ENCODE measurements around the gene CPNE2. TPM values are rescaled to one million over a fixed set of nuclear protein-coding genes. Genes with fewer than 3 reads are reported as not detected.

The CPNE2 gene
- total RNA-seq, 8 experiments from 2014 or later = 14.7 to 71.4 (median 19.1) TPM

- Histone ChIP-seq H3K4me1 (replicated peaks in 1 of 2) (peaks cover 7 to 8% of the 10 kb centered on the region in 2 donors), H3K27ac (no peak overlapping the region), H3K4me3 (no peak overlapping the region)
- 17 to 100% (median 81%) methylated on average over 1 to 3 of the region's 3 CpGs; no CpG with 5 or more reads in 1 of the 10 experiments for WGBS, 10 experiments
- in situ Hi-C loops (cut with MboI; ENCODE audit: low pct_unique_long_range_greater_than_20kb in 2 of 9, low sequenced_read_pairs in 9 of 9, unreplicated experiment in 9 of 9) = no loop called here
- no peak for ATAC-seq (replicated peaks in 6 of 8)
Observed at GRCh38 chr16:57191056-57191571, 98.7 kb downstream of the CPNE2 start.

- Histone ChIP-seq H3K4me1 (replicated peaks in 1 of 2) (peaks cover 7 to 8% of the 10 kb centered on the region in 2 donors), H3K4me3 (no peak overlapping the region), H3K27ac (no peak overlapping the region)
- 43 to 100% (median 92%) methylated on average over 2 to 3 of the region's 3 CpGs for WGBS, 10 experiments
- in situ Hi-C loops (cut with MboI; ENCODE audit: low pct_unique_long_range_greater_than_20kb in 2 of 9, low sequenced_read_pairs in 9 of 9, unreplicated experiment in 9 of 9) = no loop called here
- no peak for ATAC-seq (replicated peaks in 6 of 8)
Observed at GRCh38 chr16:57192146-57192545, 99.8 kb downstream of the CPNE2 start.

- no peak overlapping the region for H3K4me3 ChIP-seq
- in situ Hi-C loops (cut with MboI; ENCODE audit: low pct_unique_long_range_greater_than_20kb in 2 of 9, low sequenced_read_pairs in 9 of 9, unreplicated experiment in 9 of 9) = no loop called here
- 29 to 93% (median 73%) methylated on average over 1 to 6 of the region's 7 CpGs; no CpG with 5 or more reads in 2 of the 10 experiments for WGBS, 10 experiments
- H3K27ac ChIP-seq = no peak overlapping the region
- no peak for ATAC-seq (replicated peaks in 6 of 8)
- H3K4me1 ChIP-seq (replicated peaks in 1 of 2) = peaks cover 6 to 8% of the 10 kb centered on the region in 2 donors
Observed at GRCh38 chr16:57192720-57193486, 100.5 kb downstream of the CPNE2 start.

- peak overlapping the region in 1 of 2 donors; percentile 14 for H3K27ac ChIP-seq
Observed at GRCh38 chr16:57194512-57194911, 102.1 kb downstream of the CPNE2 start.

GRCh38 chr16:57196286-57196685, 103.9 kb downstream of the CPNE2 start:
- WGBS, 10 experiments = 5 to 100% (median 72%) methylated on average over 1 to 4 of the region's 4 CpGs; no CpG with 5 or more reads in 2 of the 10 experiments
- in situ Hi-C loops (cut with MboI; ENCODE audit: low pct_unique_long_range_greater_than_20kb in 2 of 9, low sequenced_read_pairs in 9 of 9, unreplicated experiment in 9 of 9) = no loop called here
- no peak for ATAC-seq (replicated peaks in 6 of 8)
- no peak overlapping the region for H3K4me3 ChIP-seq
- no peak overlapping the region for H3K27ac ChIP-seq
- peaks cover 0 to 2% of the 10 kb centered on the region in 2 donors for H3K4me1 ChIP-seq (replicated peaks in 1 of 2)

More at GRCh38 chr16:57194512-57194911, 102.1 kb downstream of the CPNE2 start:
- H3K4me1 ChIP-seq (replicated peaks in 1 of 2) = peaks cover 0 to 2% of the 10 kb centered on the region in 2 donors
- in situ Hi-C loops (cut with MboI; ENCODE audit: low pct_unique_long_range_greater_than_20kb in 2 of 9, low sequenced_read_pairs in 9 of 9, unreplicated experiment in 9 of 9) = no loop called here
- no peak overlapping the region for H3K4me3 ChIP-seq
- peak in 6 of 8 experiments; percentile 31 to 98 (median 82) for ATAC-seq (replicated peaks in 6 of 8)

GRCh38 chr16:57196753-57197152, 104.4 kb downstream of the CPNE2 start:
- in situ Hi-C loops (cut with MboI; ENCODE audit: low pct_unique_long_range_greater_than_20kb in 2 of 9, low sequenced_read_pairs in 9 of 9, unreplicated experiment in 9 of 9) = no loop called here
- WGBS, 10 experiments = 59 to 100% (median 85%) methylated on average over 1 to 3 of the region's 3 CpGs; no CpG with 5 or more reads in 1 of the 10 experiments
- no peak for ATAC-seq (replicated peaks in 6 of 8)
- H3K27ac ChIP-seq = no peak overlapping the region
- H3K4me3 ChIP-seq = no peak overlapping the region
- no peaks in the 10 kb centered on the region for H3K4me1 ChIP-seq (replicated peaks in 1 of 2)

Other genes with a start within 250 kb of the CPNE2 start
- gene SLC12A3, start 227.4 kb upstream of the CPNE2 start, total RNA-seq = under 1 TPM in 5 of 8 experiments, not detected in 3; 0.05 to 0.81 (median 0.35) TPM
- gene HERPUD1, start 160.4 kb upstream of the CPNE2 start, total RNA-seq = 100 to 1,000 TPM in 6 of 8 experiments, 10 to 100 TPM in 2; 53.4 to 218 (median 119) TPM
- gene CETP, start 130.6 kb upstream of the CPNE2 start, total RNA-seq = under 1 TPM; 0.05 to 0.84 (median 0.29) TPM
- 10 to 100 TPM in 3 of 8 experiments, 1 to 10 TPM in 2, under 1 TPM in 3; 0.16 to 38.8 (median 3.4) TPM for gene NLRC5, start 103.0 kb upstream of the CPNE2 start, total RNA-seq
- gene PSME3IP1, start 93.5 kb downstream of the CPNE2 start, total RNA-seq = 100 to 1,000 TPM in 6 of 8 experiments, 10 to 100 TPM in 2; 95.9 to 145 (median 106) TPM
- gene RSPRY1, start 93.7 kb downstream of the CPNE2 start, total RNA-seq = 10 to 100 TPM; 32.1 to 59.4 (median 42.2) TPM
- gene ARL2BP, start 152.7 kb downstream of the CPNE2 start, total RNA-seq = 10 to 100 TPM; 27.6 to 69.4 (median 41.7) TPM
- gene PLLP, start 192.1 kb downstream of the CPNE2 start, total RNA-seq = 10 to 100 TPM in 2 of 8 experiments, 1 to 10 TPM in 6; 1.3 to 52.6 (median 1.6) TPM